H54 (cell line): ENCODE measurements around the gene TMEM209.
"Not testable (repeated sequence)": the region's sequence is repeated elsewhere in the genome, so short reads cannot be mapped to it uniquely, and the experiment has no call there.

Source experiments
- DNase-seq: peaks from one replicate; pipeline ENCODE4 v3.0.0; 2011; ENCODE audit warnings: low spot score, mixed read lengths; ENCODE audit not compliant: insufficient read length
- FAIRE-seq: peaks from 3 replicates; lab custom pipeline; 2011; peaks lifted over from hg19 to GRCh38; lab: Jason Lieb, UNC
- POLR2A ChIP-seq: IDR thresholded peaks from 2 replicates; pipeline ENCODE4 v1.6.1; 2011; ENCODE audit warnings: low read depth, mild to moderate bottlenecking, low read length

Gene TMEM209

GRCh38 chr7:130148561-130148960, 56.6 kb downstream of the TMEM209 start:
- FAIRE-seq (no peak), DNase-seq (no peak)
- TF ChIP-seq POLR2A, result no peak

GRCh38 chr7:130147710-130148325, 57.4 kb downstream of the TMEM209 start:
- no peak for DNase-seq
- TF ChIP-seq POLR2A, result no peak
- FAIRE-seq, result no peak

- FAIRE-seq (no peak), DNase-seq (no peak)
- no peak for TF ChIP-seq POLR2A
Measured at GRCh38 chr7:130146693-130147405, 58.4 kb downstream of the TMEM209 start.

GRCh38 chr7:130146142-130146541, 59.1 kb downstream of the TMEM209 start:
- not testable (repeated sequence) for DNase-seq, FAIRE-seq

GRCh38 chr7:130145424-130146100, 59.6 kb downstream of the TMEM209 start:
- no peak for FAIRE-seq
- no peak for TF ChIP-seq POLR2A
- no peak for DNase-seq

GRCh38 chr7:130144312-130145171, 60.7 kb downstream of the TMEM209 start:
- FAIRE-seq (no peak), DNase-seq (no peak)
- no peak for TF ChIP-seq POLR2A

GRCh38 chr7:130143986-130144311, 61.3 kb downstream of the TMEM209 start:
- FAIRE-seq (no peak), DNase-seq (no peak)
- TF ChIP-seq POLR2A, result no peak

GRCh38 chr7:130143334-130143732, 61.9 kb downstream of the TMEM209 start:
- FAIRE-seq, result no peak
- no peak for DNase-seq
- TF ChIP-seq POLR2A, result no peak

- TF ChIP-seq POLR2A, result no peak
- DNase-seq, result no peak
- FAIRE-seq, result no peak
Measured at GRCh38 chr7:130142654-130143333, 62.4 kb downstream of the TMEM209 start.

- TF ChIP-seq POLR2A, result no peak
- FAIRE-seq (no peak), DNase-seq (no peak)
Measured at GRCh38 chr7:130141884-130142653, 63.1 kb downstream of the TMEM209 start.

- no peak for FAIRE-seq
- DNase-seq, result no peak
Measured at GRCh38 chr7:130141161-130141883, 63.9 kb downstream of the TMEM209 start.

GRCh38 chr7:130140551-130141160, 64.5 kb downstream of the TMEM209 start:
- TF ChIP-seq POLR2A, result no peak
- DNase-seq, result no peak
- FAIRE-seq, result no peak

More at GRCh38 chr7:130141161-130141883, 63.9 kb downstream of the TMEM209 start:
- TF ChIP-seq POLR2A, result no peak
